Stomach (tissue), 4 donors: Measurements from ENCODE around the gene ASB17.

Experiments
- CTCF ChIP-seq, 7 experiments: fragments of 450-650 bp in 4 of 7; fragments of 200-600 bp in 3 of 7; sonication (generic) in 3 of 7; IDR thresholded peaks; one replicate each; pipeline ENCODE4 v1.5.1; 2016 to 2019; ENCODE audit warnings: antibody characterized with exemption in 7 of 7, control low read depth in 2 of 7, mild to moderate bottlenecking in 1 of 7
- POLR2A ChIP-seq, 4 donors: fragments of 450-650 bp; IDR thresholded peaks; one replicate each; pipeline ENCODE4 v1.6.1; 2016; ENCODE audit warnings: antibody characterized with exemption in 4 of 4, control low read depth in 2 of 4, mild to moderate bottlenecking in 1 of 4, moderate library complexity in 1 of 4

- TF ChIP-seq CTCF (IDR thresholded peaks at IDR 0.05) (no peak), POLR2A (IDR thresholded peaks at IDR 0.05) (no peak)
These were observed 15.4 kb downstream of the ASB17 start for GRCh38 chr1:75916834-75917233.
